Stimulated activated CD8-positive, alpha-beta memory T cell treated with anti-CD3 and anti-CD28 coated beads, Interleukin-4, amount 100 ng/mL, for 24 hours (primary cell): ENCODE measurements around the gene HSBP1.

Experiments
- DNase-seq: peaks from one replicate; pipeline ENCODE4 v3.0.0-alpha.2; 2020; ENCODE audit warnings: low read depth

HSBP1 gene

GRCh38 chr16:83804366-83804765 is 3.4 kb upstream of the HSBP1 start:
- DNase-seq = no peak

GRCh38 chr16:83806036-83806435 is 1.7 kb upstream of the HSBP1 start:
- DNase-seq = no peak

GRCh38 chr16:83806731-83807130 is 1.0 kb upstream of the HSBP1 start:
- DNase-seq = no peak

- no peak for DNase-seq
Observed at GRCh38 chr16:83807327-83807709, 460 bp upstream of the HSBP1 start.

- DNase-seq = no peak
Observed at GRCh38 chr16:83808573-83809014, 816 bp downstream of the HSBP1 start.

GRCh38 chr16:83809092-83809491 is 1.3 kb downstream of the HSBP1 start:
- DNase-seq = no peak

- no peak for DNase-seq
Observed at GRCh38 chr16:83810901-83811300, 3.1 kb downstream of the HSBP1 start.

- DNase-seq = no peak
Observed at GRCh38 chr16:83813823-83814658, 6.3 kb downstream of the HSBP1 start.

- DNase-seq = no peak
Observed at GRCh38 chr16:83814659-83814985, 6.8 kb downstream of the HSBP1 start.

- DNase-seq = no peak
Observed at GRCh38 chr16:83817022-83817421, 9.2 kb downstream of the HSBP1 start.

- no peak for DNase-seq
Observed at GRCh38 chr16:83818276-83818675, 10.5 kb downstream of the HSBP1 start.

- DNase-seq = no peak
Observed at GRCh38 chr16:83819361-83819760, 11.6 kb downstream of the HSBP1 start.

GRCh38 chr16:83826146-83826913 is 18.6 kb downstream of the HSBP1 start:
- DNase-seq = peak; percentile 71

- no peak for DNase-seq
Observed at GRCh38 chr16:83830091-83830768, 22.5 kb downstream of the HSBP1 start.

- DNase-seq = no peak
Observed at GRCh38 chr16:83830769-83831455, 23.1 kb downstream of the HSBP1 start.

- no peak for DNase-seq
Observed at GRCh38 chr16:83831456-83831987, 23.7 kb downstream of the HSBP1 start.

- no peak for DNase-seq
Observed at GRCh38 chr16:83833921-83834320, 26.1 kb downstream of the HSBP1 start.

GRCh38 chr16:83835586-83836566 is 28.1 kb downstream of the HSBP1 start:
- no peak for DNase-seq

- no peak for DNase-seq
Observed at GRCh38 chr16:83837566-83837965, 29.8 kb downstream of the HSBP1 start.

GRCh38 chr16:83838151-83838550 is 30.4 kb downstream of the HSBP1 start:
- DNase-seq = no peak

GRCh38 chr16:83839561-83839960 is 31.8 kb downstream of the HSBP1 start:
- no peak for DNase-seq
